ENCODE measurements around the gene USP21. TPM values are rescaled to one million over a fixed set of nuclear protein-coding genes. Genes with fewer than 3 reads are reported as not detected.

Gene USP21
- total and polyA plus RNA-seq, 9 of the 15 experiments (the other 6 are each of a cell fraction or from before 2014, with no cell fraction given): 4.9 to 52.4 (median 21.6) TPM

GRCh38 chr1:161179698-161180097 lies 20.4 kb downstream of the USP21 start:
- no peak overlapping the region for H3K27ac ChIP-seq (ENCODE audit: extremely low read depth, low read depth, low read length)
- intact Hi-C loops (cut with micrococcal nuclease): loop anchor here (10.0 kb wide), 1 partner anchor 345 kb away; no protein-coding TSS in a partner anchor
- no peak for TF ChIP-seq ID3 (CRISPR knock-in tag; IDR thresholded peaks at IDR 0.05)
- no peak for TF ChIP-seq ID3 (tag; IDR thresholded peaks at IDR 0.05)
- no peak for TF ChIP-seq HDAC6 (IDR thresholded peaks at IDR 0.05; ENCODE audit: low read depth, low read length)
- no peak for TF ChIP-seq ZNF592 (IDR thresholded peaks at IDR 0.05)
- TF ChIP-seq XRCC4 (IDR thresholded peaks at IDR 0.05; ENCODE audit: extremely low read depth, insufficient read depth, insufficient read length): no peak
- TF ChIP-seq MXI1 (IDR thresholded peaks at IDR 0.05; ENCODE audit: low read depth, low read length): no peak
- no peak for TF ChIP-seq ARID2 (IDR thresholded peaks at IDR 0.05)
- TF ChIP-seq ZBTB12 (CRISPR knock-in tag; IDR thresholded peaks at IDR 0.05): no peak
- no peak for TF ChIP-seq SP2 (IDR thresholded peaks at IDR 0.05; ENCODE audit: extremely low read depth, low read depth, low read length, poor library complexity, severe bottlenecking)
- no peak for TF ChIP-seq NCOA6 (IDR thresholded peaks at IDR 0.05)
- no peak for TF ChIP-seq ZKSCAN3 (CRISPR knock-in tag; IDR thresholded peaks at IDR 0.05)
- no peak for TF ChIP-seq AFF1 (IDR thresholded peaks at IDR 0.05; ENCODE audit: low read depth in 1 of 2, partially characterized antibody in 2 of 2)
- DNase-seq (ENCODE audit: extremely low read depth in 1 of 4, low spot score in 3 of 4): no peak
- ChIA-PET CTCF (ENCODE audit: low intra/inter-chr PET ratio) (interaction anchor here (0.6 kb wide), 1 partner anchor 946 kb away, joined by 3 read pairs; no protein-coding TSS in a partner anchor), POLR2A (no interaction called here)
- in situ Hi-C loops (cut with MboI): no loop called here
- no peak overlapping the region for H2AFZ ChIP-seq (ENCODE audit: low read depth, low read length)
- no peaks in the 10 kb centered on the region for H3K9me3 ChIP-seq (replicated peaks; ENCODE audit: control insufficient read depth, insufficient read depth, low read depth, low read length)
- no peaks in the 10 kb centered on the region for H4K20me1 ChIP-seq (replicated peaks; ENCODE audit: control insufficient read depth, insufficient read depth, low read length)
- H3K79me2 ChIP-seq (ENCODE audit: control insufficient read depth, insufficient read depth, low read length): peaks cover 26% of the 10 kb centered on the region
- H3K4me3 ChIP-seq: no peak overlapping the region
- no peaks in the 10 kb centered on the region for H3K9me1 ChIP-seq (ENCODE audit: control insufficient read depth, insufficient read depth, low read length)
- no peak for ATAC-seq
- peaks cover 27 to 41% of the 10 kb centered on the region in 2 experiments; a peak in 4 of 5 replicates for H3K4me1 ChIP-seq (replicated peaks in 1 of 2; ENCODE audit: control insufficient read depth in 2 of 2, insufficient read depth in 2 of 2, low read length in 2 of 2)
- H3K9ac ChIP-seq (ENCODE audit: insufficient read depth in 1 of 2, low read depth in 2 of 2, low read length in 2 of 2): no peak overlapping the region
- H3K27me3 ChIP-seq (ENCODE audit: control insufficient read depth in 2 of 2, insufficient read depth in 2 of 2, low read length in 2 of 2): no peaks in the 10 kb centered on the region
- FAIRE-seq: no peak
- WGBS (ENCODE audit: insufficient coverage, low coverage, missing lambda C conversion rate): 76% methylated on average over 3 of the region's 3 CpGs
- no TSS peak for BruUV-seq (replicated peaks)
- H3K36me3 ChIP-seq (ENCODE audit: control insufficient read depth, insufficient read depth, low read length): peaks cover 18% of the 10 kb centered on the region
- H3K4me2 ChIP-seq (ENCODE audit: insufficient read depth, low read length): no peak overlapping the region
